Measurements from ENCODE around the gene S1PR1.

- TF ChIP-seq ATF6 (CRISPR knock-in tag; conservative IDR thresholded peaks at IDR 0.05) (no peak), PCBP1 (IDR thresholded peaks at IDR 0.05; ENCODE audit: borderline replicate concordance, low read depth, low read length) (no peak)
Measured at GRCh38 chr1:101187297-101187696, 49.5 kb upstream of the S1PR1 start.
